Measurements from ENCODE around the gene KLHL26.

The KLHL26 gene

GRCh38 chr19:18710996-18711751, 74.3 kb downstream of the KLHL26 start:
- TF ChIP-seq CTCF (IDR thresholded peaks at IDR 0.05; ENCODE audit: insufficient read depth, low read length, poor library complexity, severe bottlenecking), result no peak
- Histone ChIP-seq H3K4me3 (replicated peaks; ENCODE audit: low read depth, low read length) (no peak overlapping the region), H3K36me3 (ENCODE audit: control insufficient read depth, insufficient read depth, low read length) (no peaks in the 10 kb centered on the region), H3K27me3 (replicated peaks; ENCODE audit: control insufficient read depth, insufficient read depth, low read length) (no peaks in the 10 kb centered on the region)
- no peak for DNase-seq (ENCODE audit: extremely low read depth, insufficient read length)

GRCh38 chr19:18711893-18712292, 75.1 kb downstream of the KLHL26 start:
- TF ChIP-seq CTCF (IDR thresholded peaks at IDR 0.05; ENCODE audit: insufficient read depth, low read length, poor library complexity, severe bottlenecking), result no peak
- H3K36me3 ChIP-seq (ENCODE audit: control insufficient read depth, insufficient read depth, low read length), result no peaks in the 10 kb centered on the region
- H3K4me3 ChIP-seq (replicated peaks; ENCODE audit: low read depth, low read length), result no peak overlapping the region
- no peak for DNase-seq (ENCODE audit: extremely low read depth, insufficient read length)
- no peaks in the 10 kb centered on the region for H3K27me3 ChIP-seq (replicated peaks; ENCODE audit: control insufficient read depth, insufficient read depth, low read length)

GRCh38 chr19:18712981-18713380, 76.2 kb downstream of the KLHL26 start:
- DNase-seq (ENCODE audit: extremely low read depth, insufficient read length), result no peak
- no peak overlapping the region for H3K4me3 ChIP-seq (replicated peaks; ENCODE audit: low read depth, low read length)
- no peak for TF ChIP-seq CTCF (IDR thresholded peaks at IDR 0.05; ENCODE audit: insufficient read depth, low read length, poor library complexity, severe bottlenecking)
- H3K36me3 ChIP-seq (ENCODE audit: control insufficient read depth, insufficient read depth, low read length), result no peaks in the 10 kb centered on the region
- H3K27me3 ChIP-seq (replicated peaks; ENCODE audit: control insufficient read depth, insufficient read depth, low read length), result no peaks in the 10 kb centered on the region

GRCh38 chr19:18713550-18714117, 76.8 kb downstream of the KLHL26 start:
- no peak for TF ChIP-seq CTCF (IDR thresholded peaks at IDR 0.05; ENCODE audit: insufficient read depth, low read length, poor library complexity, severe bottlenecking)
- no peak overlapping the region for H3K4me3 ChIP-seq (replicated peaks; ENCODE audit: low read depth, low read length)
- DNase-seq (ENCODE audit: extremely low read depth, insufficient read length), result no peak
- H3K36me3 ChIP-seq (ENCODE audit: control insufficient read depth, insufficient read depth, low read length), result no peaks in the 10 kb centered on the region
- H3K27me3 ChIP-seq (replicated peaks; ENCODE audit: control insufficient read depth, insufficient read depth, low read length), result no peaks in the 10 kb centered on the region

GRCh38 chr19:18715416-18715815, 78.6 kb downstream of the KLHL26 start:
- no peaks in the 10 kb centered on the region for H3K36me3 ChIP-seq (ENCODE audit: control insufficient read depth, insufficient read depth, low read length)
- H3K27me3 ChIP-seq (replicated peaks; ENCODE audit: control insufficient read depth, insufficient read depth, low read length), result no peaks in the 10 kb centered on the region
- no peak overlapping the region for H3K4me3 ChIP-seq (replicated peaks; ENCODE audit: low read depth, low read length)
- no peak for DNase-seq (ENCODE audit: extremely low read depth, insufficient read length)
- TF ChIP-seq CTCF (IDR thresholded peaks at IDR 0.05; ENCODE audit: insufficient read depth, low read length, poor library complexity, severe bottlenecking), result no peak
